ENCODE results near the gene CNTNAP3B.
"Not testable (repeated sequence)": the region's sequence is repeated elsewhere in the genome, so short reads cannot be mapped to it uniquely, and the experiment has no call there.

The CNTNAP3B gene

GRCh38 chr9:41977965-41978600 lies 151.1 kb downstream of the CNTNAP3B start:
- not testable (repeated sequence) for H3K36me3 ChIP-seq (ENCODE audit: insufficient read depth, low read length); H3K27me3 ChIP-seq (ENCODE audit: insufficient read depth, low read length, poor library complexity, severe bottlenecking); H3K9me2 ChIP-seq (replicated peaks; ENCODE audit: low read depth, low read length); H3K9ac ChIP-seq (ENCODE audit: low read depth, low read length, poor library complexity, severe bottlenecking); H3K4me3 ChIP-seq (ENCODE audit: low read length, poor library complexity, severe bottlenecking); H4K20me1 ChIP-seq (ENCODE audit: insufficient read depth, low read length, poor library complexity, severe bottlenecking); H3K4me1 ChIP-seq (ENCODE audit: insufficient read depth, low read length, poor library complexity, severe bottlenecking); H3K79me2 ChIP-seq (ENCODE audit: insufficient read depth, low read length); H2AFZ ChIP-seq (ENCODE audit: low read length); H3K9me3 ChIP-seq (ENCODE audit: insufficient read depth, low read depth, low read length); H3F3A ChIP-seq (ENCODE audit: low read depth); H3K4me2 ChIP-seq (ENCODE audit: low read depth, low read length, poor library complexity, severe bottlenecking)

- H4K20me1 ChIP-seq (ENCODE audit: insufficient read depth, low read length, poor library complexity, severe bottlenecking); H3K9me3 ChIP-seq (ENCODE audit: insufficient read depth, low read depth, low read length); H3K9ac ChIP-seq (ENCODE audit: low read depth, low read length, poor library complexity, severe bottlenecking); H3K79me2 ChIP-seq (ENCODE audit: insufficient read depth, low read length); H3F3A ChIP-seq (ENCODE audit: low read depth); H3K4me3 ChIP-seq (ENCODE audit: low read length, poor library complexity, severe bottlenecking); H3K36me3 ChIP-seq (ENCODE audit: insufficient read depth, low read length); H3K4me1 ChIP-seq (ENCODE audit: insufficient read depth, low read length, poor library complexity, severe bottlenecking); H3K27me3 ChIP-seq (ENCODE audit: insufficient read depth, low read length, poor library complexity, severe bottlenecking); H3K4me2 ChIP-seq (ENCODE audit: low read depth, low read length, poor library complexity, severe bottlenecking); H3K9me2 ChIP-seq (replicated peaks; ENCODE audit: low read depth, low read length); H2AFZ ChIP-seq (ENCODE audit: low read length): not testable (repeated sequence)
These were observed 154.3 kb downstream of the CNTNAP3B start for GRCh38 chr9:41974906-41975305.

GRCh38 chr9:41953007-41953406 lies 176.2 kb downstream of the CNTNAP3B start:
- not testable (repeated sequence) for H3K27me3 ChIP-seq (ENCODE audit: insufficient read depth, low read length, poor library complexity, severe bottlenecking); H2AFZ ChIP-seq (ENCODE audit: low read length); H3K4me1 ChIP-seq (ENCODE audit: insufficient read depth, low read length, poor library complexity, severe bottlenecking); H3K4me3 ChIP-seq (ENCODE audit: low read length, poor library complexity, severe bottlenecking); H3F3A ChIP-seq (ENCODE audit: low read depth); H3K36me3 ChIP-seq (ENCODE audit: insufficient read depth, low read length); H3K9me2 ChIP-seq (replicated peaks; ENCODE audit: low read depth, low read length); H3K79me2 ChIP-seq (ENCODE audit: insufficient read depth, low read length); H4K20me1 ChIP-seq (ENCODE audit: insufficient read depth, low read length, poor library complexity, severe bottlenecking); H3K4me2 ChIP-seq (ENCODE audit: low read depth, low read length, poor library complexity, severe bottlenecking); H3K9ac ChIP-seq (ENCODE audit: low read depth, low read length, poor library complexity, severe bottlenecking); H3K9me3 ChIP-seq (ENCODE audit: insufficient read depth, low read depth, low read length)

GRCh38 chr9:41941738-41942137 lies 187.5 kb downstream of the CNTNAP3B start:
- H3K4me2 ChIP-seq (ENCODE audit: low read depth, low read length, poor library complexity, severe bottlenecking); H3K27me3 ChIP-seq (ENCODE audit: insufficient read depth, low read length, poor library complexity, severe bottlenecking); H3K9me2 ChIP-seq (replicated peaks; ENCODE audit: low read depth, low read length); H3K4me3 ChIP-seq (ENCODE audit: low read length, poor library complexity, severe bottlenecking); H3K9ac ChIP-seq (ENCODE audit: low read depth, low read length, poor library complexity, severe bottlenecking); H4K20me1 ChIP-seq (ENCODE audit: insufficient read depth, low read length, poor library complexity, severe bottlenecking); H3K36me3 ChIP-seq (ENCODE audit: insufficient read depth, low read length); H2AFZ ChIP-seq (ENCODE audit: low read length); H3K4me1 ChIP-seq (ENCODE audit: insufficient read depth, low read length, poor library complexity, severe bottlenecking); H3K79me2 ChIP-seq (ENCODE audit: insufficient read depth, low read length); H3K9me3 ChIP-seq (ENCODE audit: insufficient read depth, low read depth, low read length); H3F3A ChIP-seq (ENCODE audit: low read depth): not testable (repeated sequence)

GRCh38 chr9:41938143-41938542 lies 191.1 kb downstream of the CNTNAP3B start:
- not testable (repeated sequence) for H3F3A ChIP-seq (ENCODE audit: low read depth); H3K4me2 ChIP-seq (ENCODE audit: low read depth, low read length, poor library complexity, severe bottlenecking); H3K9me2 ChIP-seq (replicated peaks; ENCODE audit: low read depth, low read length); H2AFZ ChIP-seq (ENCODE audit: low read length); H3K79me2 ChIP-seq (ENCODE audit: insufficient read depth, low read length); H3K4me3 ChIP-seq (ENCODE audit: low read length, poor library complexity, severe bottlenecking); H4K20me1 ChIP-seq (ENCODE audit: insufficient read depth, low read length, poor library complexity, severe bottlenecking); H3K27me3 ChIP-seq (ENCODE audit: insufficient read depth, low read length, poor library complexity, severe bottlenecking); H3K9me3 ChIP-seq (ENCODE audit: insufficient read depth, low read depth, low read length); H3K9ac ChIP-seq (ENCODE audit: low read depth, low read length, poor library complexity, severe bottlenecking); H3K36me3 ChIP-seq (ENCODE audit: insufficient read depth, low read length); H3K4me1 ChIP-seq (ENCODE audit: insufficient read depth, low read length, poor library complexity, severe bottlenecking)

- not testable (repeated sequence) for H3K27me3 ChIP-seq (ENCODE audit: insufficient read depth, low read length, poor library complexity, severe bottlenecking); H3K4me1 ChIP-seq (ENCODE audit: insufficient read depth, low read length, poor library complexity, severe bottlenecking); H2AFZ ChIP-seq (ENCODE audit: low read length); H3K9me2 ChIP-seq (replicated peaks; ENCODE audit: low read depth, low read length); H3K9ac ChIP-seq (ENCODE audit: low read depth, low read length, poor library complexity, severe bottlenecking); H3K9me3 ChIP-seq (ENCODE audit: insufficient read depth, low read depth, low read length); H3F3A ChIP-seq (ENCODE audit: low read depth); H4K20me1 ChIP-seq (ENCODE audit: insufficient read depth, low read length, poor library complexity, severe bottlenecking); H3K79me2 ChIP-seq (ENCODE audit: insufficient read depth, low read length); H3K4me3 ChIP-seq (ENCODE audit: low read length, poor library complexity, severe bottlenecking); H3K36me3 ChIP-seq (ENCODE audit: insufficient read depth, low read length); H3K4me2 ChIP-seq (ENCODE audit: low read depth, low read length, poor library complexity, severe bottlenecking)
These were observed 193.5 kb downstream of the CNTNAP3B start for GRCh38 chr9:41935727-41936126.

GRCh38 chr9:41929172-41929571 lies 200.1 kb downstream of the CNTNAP3B start:
- H3K27me3 ChIP-seq (ENCODE audit: insufficient read depth, low read length, poor library complexity, severe bottlenecking); H4K20me1 ChIP-seq (ENCODE audit: insufficient read depth, low read length, poor library complexity, severe bottlenecking); H3K4me2 ChIP-seq (ENCODE audit: low read depth, low read length, poor library complexity, severe bottlenecking); H3K4me3 ChIP-seq (ENCODE audit: low read length, poor library complexity, severe bottlenecking); H2AFZ ChIP-seq (ENCODE audit: low read length); H3K4me1 ChIP-seq (ENCODE audit: insufficient read depth, low read length, poor library complexity, severe bottlenecking); H3K9me2 ChIP-seq (replicated peaks; ENCODE audit: low read depth, low read length); H3K36me3 ChIP-seq (ENCODE audit: insufficient read depth, low read length); H3K9me3 ChIP-seq (ENCODE audit: insufficient read depth, low read depth, low read length); H3F3A ChIP-seq (ENCODE audit: low read depth); H3K79me2 ChIP-seq (ENCODE audit: insufficient read depth, low read length); H3K9ac ChIP-seq (ENCODE audit: low read depth, low read length, poor library complexity, severe bottlenecking): not testable (repeated sequence)

- not testable (repeated sequence) for H3K4me1 ChIP-seq (ENCODE audit: insufficient read depth, low read length, poor library complexity, severe bottlenecking); H4K20me1 ChIP-seq (ENCODE audit: insufficient read depth, low read length, poor library complexity, severe bottlenecking); H3K9me3 ChIP-seq (ENCODE audit: insufficient read depth, low read depth, low read length); H3K4me2 ChIP-seq (ENCODE audit: low read depth, low read length, poor library complexity, severe bottlenecking); H3K9ac ChIP-seq (ENCODE audit: low read depth, low read length, poor library complexity, severe bottlenecking); H3K36me3 ChIP-seq (ENCODE audit: insufficient read depth, low read length); H3K79me2 ChIP-seq (ENCODE audit: insufficient read depth, low read length); H3K9me2 ChIP-seq (replicated peaks; ENCODE audit: low read depth, low read length); H3K27me3 ChIP-seq (ENCODE audit: insufficient read depth, low read length, poor library complexity, severe bottlenecking); H3K4me3 ChIP-seq (ENCODE audit: low read length, poor library complexity, severe bottlenecking); H3F3A ChIP-seq (ENCODE audit: low read depth); H2AFZ ChIP-seq (ENCODE audit: low read length)
These were observed 211.9 kb downstream of the CNTNAP3B start for GRCh38 chr9:41917374-41917773.

All from Loucy (cell line).